Measurements from ENCODE around the gene LBH.

- TF ChIP-seq MAX (IDR thresholded peaks at IDR 0.05) (no peak), REST (IDR thresholded peaks at IDR 0.05; ENCODE audit: low read depth) (no peak), USF1 (IDR thresholded peaks at IDR 0.05) (no peak), YY1 (IDR thresholded peaks at IDR 0.05; ENCODE audit: low read depth) (no peak), CREB1 (IDR thresholded peaks at IDR 0.05; ENCODE audit: low read depth) (no peak), RAD21 (IDR thresholded peaks at IDR 0.05; ENCODE audit: low read depth) (no peak), EGR1 (IDR thresholded peaks at IDR 0.05) (no peak), TAF1 (IDR thresholded peaks at IDR 0.05; ENCODE audit: low read depth) (no peak), FOXM1 (IDR thresholded peaks at IDR 0.05; ENCODE audit: borderline replicate concordance, low read depth) (no peak), TCF12 (IDR thresholded peaks at IDR 0.05; ENCODE audit: low read depth) (no peak), TEAD4 (IDR thresholded peaks at IDR 0.05) (no peak), CEBPB (IDR thresholded peaks at IDR 0.05) (no peak)
Observed at GRCh38 chr2:30259827-30260679, 28.7 kb downstream of the LBH start.

All from Ishikawa (cell line).